A549 (cell line): Measurements from ENCODE around the gene TRIM27.

Experiments
- E2F6 ChIP-seq: IDR thresholded peaks from 2 replicates; pipeline ENCODE4 v1.6.1; 2012; ENCODE audit warnings: low read depth, borderline replicate concordance
- ESRRA ChIP-seq: fragments of 150-350 bp; IDR thresholded peaks from 2 replicates; pipeline ENCODE4 v1.6.1; 2014; ENCODE audit warnings: mild to moderate bottlenecking, low read length, borderline replicate concordance
- MAX ChIP-seq: IDR thresholded peaks from 2 replicates; pipeline ENCODE4 v1.6.1; 2012
- POLR2A ChIP-seq: IDR thresholded peaks from 2 replicates; pipeline ENCODE4 v1.6.1; 2012; ENCODE audit warnings: mild to moderate bottlenecking, low read length
- RAD21 ChIP-seq, 2 experiments: fragments of >200 bp in 1 of 2; sonication (Bioruptor Twin) in 1 of 2; formaldehyde crosslinking in 1 of 2; IDR thresholded peaks in 1 of 2; conservative IDR thresholded peaks in 1 of 2; 2 replicates in 1 of 2; 3 replicates in 1 of 2; pipeline ENCODE4 v1.6.1; 2012 to 2018; ENCODE audit warnings: inconsistent platforms in 1 of 2

GRCh38 chr6:28856620-28857005 lies 67.2 kb downstream of the TRIM27 start:
- no peak for TF ChIP-seq MAX
- TF ChIP-seq POLR2A: no peak
- no peak for TF ChIP-seq E2F6
- TF ChIP-seq RAD21 (conservative IDR thresholded peaks at IDR 0.05 in 1 of 2, IDR thresholded peaks at IDR 0.05 in 1 of 2): no peak
- no peak for TF ChIP-seq ESRRA
